IMR-90 (cell line): Measurements from ENCODE around the gene PLA2G4D. TPM values are rescaled to one million over a fixed set of nuclear protein-coding genes. Genes with fewer than 3 reads are reported as not detected.

Experiments
- ATAC-seq: fragments of 200-7000 bp; cut with Tn5 transposase; 2 replicates; pipeline ENCODE4 v1.9.1; 2020; ENCODE audit warnings: low read depth, mild to moderate bottlenecking, moderate library complexity
- BruUV-seq: library from RNA; stranded (reverse); fragments of 400-500 nt; replicated peaks from 2 replicates; lab custom pipeline; 2021; lab: Mats Ljungman, UMichigan
- CTCF ChIA-PET: fragments of 300-600 bp; formaldehyde crosslinking; extraction: SDS; loops from one replicate; lab custom pipeline; 2021; ENCODE audit warnings: antibody characterized with exemption; lab: Yijun Ruan, JAX
- POLR2A ChIA-PET: fragments of 300-600 bp; sonication (Branson Sonifier 250); formaldehyde crosslinking; loops from one replicate; lab custom pipeline; 2022; ENCODE audit warnings: antibody characterized with exemption; ENCODE audit not compliant: unreplicated experiment; lab: Charles Lee
- DNase-seq: peaks from one replicate; pipeline ENCODE4 v3.0.0; 2013
- H2AFZ ChIP-seq: replicated peaks from 2 replicates; pipeline ENCODE3; 2013; ENCODE audit warnings: low read length, mild to moderate bottlenecking; ENCODE audit not compliant: poor library complexity
- H2AK5ac ChIP-seq: 2 replicates; pipeline ENCODE4 v1.6.1; 2013; ENCODE audit warnings: low read depth, low read length, inconsistent platforms
- H2AK9ac ChIP-seq: replicated peaks from 2 replicates; pipeline ENCODE3; 2013; ENCODE audit warnings: mild to moderate bottlenecking, low read depth, low read length, moderate library complexity; ENCODE audit not compliant: poor library complexity
- H2BK120ac ChIP-seq: 2 replicates; pipeline ENCODE4 v1.6.1; 2013; ENCODE audit warnings: low read depth, low read length, inconsistent platforms
- H2BK15ac ChIP-seq: 3 replicates; pipeline ENCODE4 v1.6.1; 2013; ENCODE audit warnings: low read depth, low read length, inconsistent platforms
- H2BK20ac ChIP-seq: 2 replicates; pipeline ENCODE4 v1.6.1; 2013; ENCODE audit warnings: low read depth, mild to moderate bottlenecking, inconsistent platforms, low read length, moderate library complexity
- H2BK5ac ChIP-seq: 2 replicates; pipeline ENCODE4 v1.6.1; 2013; ENCODE audit warnings: mild to moderate bottlenecking, low read depth, low read length, inconsistent platforms; ENCODE audit not compliant: poor library complexity, severe bottlenecking
- H3K14ac ChIP-seq: replicated peaks from 2 replicates; pipeline ENCODE4 v1.6.1; 2013; ENCODE audit warnings: low read depth, low read length, inconsistent platforms
- H3K18ac ChIP-seq: 2 replicates; pipeline ENCODE4 v1.6.1; 2013; ENCODE audit warnings: low read depth, low read length, control low read depth
- H3K23ac ChIP-seq: 2 replicates; pipeline ENCODE4 v1.6.1; 2013; ENCODE audit warnings: low read depth, low read length, inconsistent platforms
- H3K27ac ChIP-seq: 2 replicates; pipeline ENCODE4 v1.5.1; 2013; ENCODE audit warnings: mild to moderate bottlenecking, control low read depth, low read length; ENCODE audit not compliant: insufficient read depth
- H3K27me3 ChIP-seq: 2 replicates; pipeline ENCODE4 v1.6.1; 2013; ENCODE audit warnings: low read length; ENCODE audit not compliant: control insufficient read depth, insufficient read depth
- H3K36me3 ChIP-seq: 2 replicates; pipeline ENCODE4 v1.6.1; 2013; ENCODE audit warnings: low read length, mixed read lengths; ENCODE audit not compliant: control insufficient read depth, insufficient read depth
- H3K4ac ChIP-seq: 2 replicates; pipeline ENCODE4 v1.6.1; 2013; ENCODE audit warnings: low read depth, low read length, inconsistent platforms
- H3K4me1 ChIP-seq: 2 replicates; pipeline ENCODE4 v1.6.1; 2013; ENCODE audit warnings: low read length, mixed read lengths; ENCODE audit not compliant: control insufficient read depth, insufficient read depth
- H3K4me2 ChIP-seq: 2 replicates; pipeline ENCODE4 v1.6.1; 2013; ENCODE audit warnings: low read depth, mild to moderate bottlenecking, control low read depth, low read length, moderate library complexity
- H3K4me3 ChIP-seq: 2 replicates; pipeline ENCODE4 v1.5.1; 2013; ENCODE audit warnings: low read depth, mild to moderate bottlenecking, control low read depth, low read length, moderate library complexity; ENCODE audit not compliant: insufficient read depth
- H3K56ac ChIP-seq: 2 replicates; pipeline ENCODE4 v1.6.1; 2013; ENCODE audit warnings: low read length, inconsistent platforms; ENCODE audit not compliant: insufficient read depth; ENCODE audit errors: extremely low read depth
- H3K79me1 ChIP-seq, 2 experiments: 2 replicates each; pipeline ENCODE4 v1.6.1; 2013; ENCODE audit warnings: low read length in 2 of 2, inconsistent platforms in 1 of 2, low read depth in 1 of 2
- H3K9ac ChIP-seq: 2 replicates; pipeline ENCODE4 v1.6.1; 2013; ENCODE audit warnings: low read depth, low read length, control low read depth
- H3K9me1 ChIP-seq: 2 replicates; pipeline ENCODE4 v1.6.1; 2013; ENCODE audit warnings: low read length, inconsistent platforms; ENCODE audit not compliant: insufficient read depth
- H3K9me3 ChIP-seq: 2 replicates; pipeline ENCODE4 v1.6.1; 2013; ENCODE audit warnings: low read length; ENCODE audit not compliant: control insufficient read depth, insufficient read depth
- H4K20me1 ChIP-seq: 2 replicates; pipeline ENCODE4 v1.6.1; 2013; ENCODE audit warnings: low read length, inconsistent platforms; ENCODE audit not compliant: insufficient read depth
- H4K5ac ChIP-seq: 2 replicates; pipeline ENCODE4 v1.6.1; 2013; ENCODE audit warnings: mild to moderate bottlenecking, low read depth, low read length, control low read depth
- H4K8ac ChIP-seq, 2 experiments: 2 replicates each; pipeline ENCODE4 v1.6.1; 2013; ENCODE audit warnings: low read depth in 2 of 2, low read length in 2 of 2, control low read depth in 1 of 2, inconsistent platforms in 1 of 2
- H4K91ac ChIP-seq: 2 replicates; pipeline ENCODE4 v1.6.1; 2013; ENCODE audit warnings: low read depth, low read length, inconsistent platforms; ENCODE audit not compliant: insufficient read depth
- CEBPB ChIP-seq: IDR thresholded peaks from 2 replicates; pipeline ENCODE4 v1.6.1; 2012; ENCODE audit warnings: low read depth, low read length, improper control_type of control experiment
- ELK1 ChIP-seq: fragments of 150-350 bp; IDR thresholded peaks from 2 replicates; pipeline ENCODE4 v1.6.1; 2016; ENCODE audit warnings: low read depth, mild to moderate bottlenecking, low read length, moderate library complexity, borderline replicate concordance
- FOS ChIP-seq: fragments of 150-350 bp; IDR thresholded peaks from 2 replicates; pipeline ENCODE4 v1.6.1; 2016; ENCODE audit warnings: low read depth, low read length
- MAFK ChIP-seq: IDR thresholded peaks from 2 replicates; pipeline ENCODE4 v1.6.1; 2012; ENCODE audit warnings: low read depth, low read length, improper control_type of control experiment
- MAZ ChIP-seq: IDR thresholded peaks from 2 replicates; pipeline ENCODE4 v1.6.1; 2012; ENCODE audit warnings: low read depth, mild to moderate bottlenecking, low read length, improper control_type of control experiment, moderate library complexity, borderline replicate concordance
- MXI1 ChIP-seq: IDR thresholded peaks from 2 replicates; pipeline ENCODE4 v1.6.1; 2012; ENCODE audit warnings: low read depth, mild to moderate bottlenecking, low read length, moderate library complexity, borderline replicate concordance
- NFE2L2 ChIP-seq: fragments of 150-350 bp; IDR thresholded peaks from 2 replicates; pipeline ENCODE4 v1.6.1; 2016; ENCODE audit warnings: low read depth, mild to moderate bottlenecking, low read length
- POLR2A ChIP-seq: IDR thresholded peaks from 2 replicates; pipeline ENCODE4 v1.6.1; 2012; ENCODE audit warnings: mild to moderate bottlenecking, low read depth, low read length
- RAD21 ChIP-seq: IDR thresholded peaks from 2 replicates; pipeline ENCODE4 v1.6.1; 2012; ENCODE audit warnings: low read length, improper control_type of control experiment
- RFX5 ChIP-seq: IDR thresholded peaks from 2 replicates; pipeline ENCODE4 v1.8.0; 2012; ENCODE audit warnings: low read depth, mild to moderate bottlenecking, low read length, moderate library complexity
- SMC3 ChIP-seq: fragments of 150-350 bp; IDR thresholded peaks from 2 replicates; pipeline ENCODE4 v1.6.1; 2016; ENCODE audit warnings: low read depth, mild to moderate bottlenecking, antibody characterized with exemption, low read length, moderate library complexity
- USF2 ChIP-seq: fragments of 150-350 bp; IDR thresholded peaks from 2 replicates; pipeline ENCODE4 v1.6.1; 2017; ENCODE audit warnings: mild to moderate bottlenecking, antibody characterized with exemption, low read length, low read depth
- dilution Hi-C: fragments of 300-500 bp; cut with HindIII; formaldehyde crosslinking; loops from one replicate; pipeline ENCODE4 v1.14.3; 2018; ENCODE audit warnings: low sequenced_read_pairs; ENCODE audit not compliant: unreplicated experiment
- in situ Hi-C: fragments of 300-500 bp; cut with MboI; formaldehyde crosslinking; loops from 3 replicates; pipeline ENCODE4 v1.14.3; 2019; ENCODE audit warnings: low sequenced_read_pairs, inconsistent platforms, mixed read lengths
- intact Hi-C: fragments of 100-400 bp; cut with micrococcal nuclease; formaldehyde crosslinking; loops from 2 replicates; pipeline ENCODE4 v1.10.0; 2022
- polyA plus RNA-seq, 3 experiments: library from polyadenylated mRNA; depleted of rRNA; stranded (reverse); fragments of >200 nt; gene quantifications; 2 replicates each; pipeline ENCODE4 v1.2.3, GENCODE V29; 2012; ENCODE audit warnings: low replicate concordance in 1 of 3
- total RNA-seq: library from RNA; depleted of rRNA; stranded (reverse); fragments of >200 nt; gene quantifications from 2 replicates; pipeline ENCODE4 v1.2.3, GENCODE V29; 2012

Gene PLA2G4D
- total and polyA plus RNA-seq, 2 of the 4 experiments (the other 2 are of a cell fraction) = not detected

GRCh38 chr15:42108189-42108588 lies 13.8 kb upstream of the PLA2G4D start:
- ATAC-seq (no peak), DNase-seq (no peak)
- Histone ChIP-seq H2AK9ac (no peak overlapping the region), H3K4me1 (no peaks in the 10 kb centered on the region), H3K27me3 (peaks cover 45% of the 10 kb centered on the region), H3K36me3 (no peaks in the 10 kb centered on the region), H2BK15ac (no peak overlapping the region), H3K4me2 (no peak overlapping the region), H3K56ac (no peak overlapping the region), H2BK20ac (no peak overlapping the region), H3K23ac (no peak overlapping the region), H2BK120ac (no peak overlapping the region), H3K27ac (no peak overlapping the region), H3K79me1 (no peaks in the 10 kb centered on the region), H4K91ac (no peak overlapping the region), H4K20me1 (no peaks in the 10 kb centered on the region), H4K5ac (no peak overlapping the region), H2AK5ac (no peak overlapping the region), H3K4me3 (no peak overlapping the region), H3K4ac (no peak overlapping the region), H2BK5ac (no peak overlapping the region), H3K9me1 (no peaks in the 10 kb centered on the region), H3K18ac (no peak overlapping the region), H3K14ac (no peak overlapping the region), H2AFZ (no peak overlapping the region), H3K9me3 (peaks cover 3% of the 10 kb centered on the region; the same call in 1 of the 2 replicates), H3K9ac (no peak overlapping the region), H4K8ac (no peak overlapping the region)
- TF ChIP-seq ELK1 (no peak), SMC3 (no peak), MAZ (no peak), USF2 (no peak), RAD21 (no peak), POLR2A (no peak), NFE2L2 (no peak), RFX5 (no peak), FOS (no peak), MXI1 (no peak), MAFK (no peak), CEBPB (no peak)
- CTCF ChIA-PET = no interaction called here
- intact Hi-C loops = no loop called here
- in situ Hi-C loops = no loop called here
- BruUV-seq = no TSS peak
- dilution Hi-C loops = no loop called here
- POLR2A ChIA-PET = no interaction called here
